ENCODE data around the gene GPR141.

The GPR141 gene

DNA sequence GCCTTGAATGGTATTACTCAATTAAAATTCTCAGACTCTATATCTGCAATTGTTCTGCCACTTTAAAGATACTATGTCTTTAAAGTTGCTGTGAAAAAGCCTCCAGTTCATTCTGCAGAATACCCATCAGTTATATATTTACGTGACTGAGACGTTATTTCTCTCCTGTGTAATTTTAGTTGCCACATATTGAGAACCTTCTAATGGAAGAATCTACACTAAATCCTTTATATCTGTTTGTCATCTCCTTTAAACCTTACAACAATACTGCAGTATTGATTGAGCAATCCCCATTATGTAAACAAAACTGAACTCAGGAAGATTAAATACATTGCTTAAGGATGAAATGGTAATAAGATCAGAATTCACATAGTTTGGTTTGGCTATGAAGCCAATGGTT is 30.0 kb downstream of the GPR141 start:
- Histone ChIP-seq H3K9ac (no peak overlapping the region), H3K4me2 (ENCODE audit: low read length) (no peak overlapping the region), H3K27me3 (ENCODE audit: control insufficient read depth, insufficient read depth, low read length) (no peaks in the 10 kb centered on the region), H3K9me3 (ENCODE audit: control insufficient read depth, low read length) (no peaks in the 10 kb centered on the region), H3K79me2 (no peaks in the 10 kb centered on the region), H3K36me3 (ENCODE audit: control insufficient read depth, insufficient read depth, low read length) (no peaks in the 10 kb centered on the region), H2AFZ (no peak overlapping the region), H3K4me1 (no peaks in the 10 kb centered on the region), H3K4me3 (ENCODE audit: low read depth, low read length) (no peak overlapping the region), H3K27ac (no peak overlapping the region)
- TF ChIP-seq CTCF (IDR thresholded peaks at IDR 0.05): no peak

GRCh38 chr7:37714606-37715005 is 31.0 kb downstream of the GPR141 start:
- Histone ChIP-seq H2AFZ (no peak overlapping the region), H3K79me2 (no peaks in the 10 kb centered on the region), H3K4me1 (no peaks in the 10 kb centered on the region), H3K36me3 (ENCODE audit: control insufficient read depth, insufficient read depth, low read length) (no peaks in the 10 kb centered on the region), H3K27ac (no peak overlapping the region), H3K4me2 (ENCODE audit: low read length) (no peak overlapping the region), H3K4me3 (ENCODE audit: low read depth, low read length) (no peak overlapping the region), H3K9me3 (ENCODE audit: control insufficient read depth, low read length) (no peaks in the 10 kb centered on the region), H3K27me3 (ENCODE audit: control insufficient read depth, insufficient read depth, low read length) (no peaks in the 10 kb centered on the region), H3K9ac (no peak overlapping the region)
- no peak for TF ChIP-seq CTCF (IDR thresholded peaks at IDR 0.05)

DNA sequence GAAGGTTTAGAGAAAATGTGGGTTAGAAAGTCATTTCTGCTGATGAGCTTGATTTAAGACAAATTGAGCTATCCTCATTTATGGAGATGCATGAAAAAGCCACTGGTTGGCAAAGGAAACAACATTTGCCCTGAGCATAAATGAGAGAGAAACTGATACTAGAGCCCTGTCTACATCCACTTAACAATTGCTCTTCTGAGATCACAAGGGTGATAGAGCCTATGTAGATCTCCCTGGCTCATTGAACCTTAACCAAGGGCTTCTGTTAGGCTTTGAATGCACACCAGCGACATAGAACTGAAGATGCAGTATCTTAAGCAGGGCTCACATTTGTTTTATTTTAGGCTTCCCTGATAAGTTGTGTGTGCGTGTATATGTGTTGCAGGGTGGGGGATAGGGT is 35.0 kb downstream of the GPR141 start:
- Histone ChIP-seq H2AFZ (peak overlapping the region; percentile 25), H3K36me3 (ENCODE audit: control insufficient read depth, insufficient read depth, low read length) (no peaks in the 10 kb centered on the region), H3K9me3 (ENCODE audit: control insufficient read depth, low read length) (no peaks in the 10 kb centered on the region), H3K4me2 (ENCODE audit: low read length) (no peak overlapping the region), H3K79me2 (no peaks in the 10 kb centered on the region), H3K4me1 (no peaks in the 10 kb centered on the region), H3K27me3 (ENCODE audit: control insufficient read depth, insufficient read depth, low read length) (no peaks in the 10 kb centered on the region), H3K27ac (no peak overlapping the region), H3K9ac (no peak overlapping the region), H3K4me3 (ENCODE audit: low read depth, low read length) (no peak overlapping the region)
- no peak for TF ChIP-seq CTCF (IDR thresholded peaks at IDR 0.05)

- Histone ChIP-seq H3K27ac (no peak overlapping the region), H3K4me1 (no peaks in the 10 kb centered on the region), H3K36me3 (ENCODE audit: control insufficient read depth, insufficient read depth, low read length) (no peaks in the 10 kb centered on the region), H2AFZ (peak overlapping the region; percentile 25), H3K27me3 (ENCODE audit: control insufficient read depth, insufficient read depth, low read length) (no peaks in the 10 kb centered on the region), H3K9me3 (ENCODE audit: control insufficient read depth, low read length) (no peaks in the 10 kb centered on the region), H3K9ac (no peak overlapping the region), H3K4me2 (ENCODE audit: low read length) (no peak overlapping the region), H3K79me2 (no peaks in the 10 kb centered on the region), H3K4me3 (ENCODE audit: low read depth, low read length) (no peak overlapping the region)
- TF ChIP-seq CTCF (IDR thresholded peaks at IDR 0.05): no peak
Observed at GRCh38 chr7:37719077-37719476, 35.5 kb downstream of the GPR141 start.

- Histone ChIP-seq H3K9ac (no peak overlapping the region), H3K27ac (no peak overlapping the region), H3K4me2 (ENCODE audit: low read length) (no peak overlapping the region), H3K27me3 (ENCODE audit: control insufficient read depth, insufficient read depth, low read length) (no peaks in the 10 kb centered on the region), H3K79me2 (no peaks in the 10 kb centered on the region), H3K4me3 (ENCODE audit: low read depth, low read length) (no peak overlapping the region), H2AFZ (no peak overlapping the region), H3K4me1 (no peaks in the 10 kb centered on the region), H3K9me3 (ENCODE audit: control insufficient read depth, low read length) (no peaks in the 10 kb centered on the region), H3K36me3 (ENCODE audit: control insufficient read depth, insufficient read depth, low read length) (no peaks in the 10 kb centered on the region)
- no peak for TF ChIP-seq CTCF (IDR thresholded peaks at IDR 0.05)
Observed at GRCh38 chr7:37724732-37725131, 41.2 kb downstream of the GPR141 start.
